ENCODE results near the gene CPSF4. TPM values are rescaled to one million over a fixed set of nuclear protein-coding genes. Genes with fewer than 3 reads are reported as not detected.

CPSF4 gene
- total RNA-seq, 1 donor from 2014 or later: 69.5 TPM

- DNase-seq (ENCODE audit: low spot score in 2 of 2, unreplicated experiment in 2 of 2): no peak
- peaks cover 21% of the 10 kb centered on the region for H3K36me3 Mint-ChIP-seq
- no peaks in the 10 kb centered on the region for H3K9me3 Mint-ChIP-seq
- H3K4me3 Mint-ChIP-seq: no peak overlapping the region
- peaks cover 14% of the 10 kb centered on the region for H3K4me1 Mint-ChIP-seq
- H3K27ac Mint-ChIP-seq: peak overlapping the region; percentile 30
- TF ChIP-seq CTCF (IDR thresholded peaks at IDR 0.05; ENCODE audit: unreplicated experiment): no peak
- H3K27me3 Mint-ChIP-seq (ENCODE audit: low read depth): no peaks in the 10 kb centered on the region
These were observed 41.3 kb upstream of the CPSF4 start for GRCh38 chr7:99397297-99397983.

GRCh38 chr7:99398891-99399445, 39.8 kb upstream of the CPSF4 start:
- TF ChIP-seq CTCF (IDR thresholded peaks at IDR 0.05; ENCODE audit: unreplicated experiment): no peak
- Mint-ChIP-seq H3K36me3 (peaks cover 31% of the 10 kb centered on the region), H3K27me3 (ENCODE audit: low read depth) (no peaks in the 10 kb centered on the region), H3K4me3 (no peak overlapping the region), H3K4me1 (peaks cover 1% of the 10 kb centered on the region), H3K27ac (no peak overlapping the region), H3K9me3 (no peaks in the 10 kb centered on the region)
- no peak for DNase-seq (ENCODE audit: low spot score in 2 of 2, unreplicated experiment in 2 of 2)

- no peak overlapping the region for H3K27ac Mint-ChIP-seq
- no peak for TF ChIP-seq CTCF (IDR thresholded peaks at IDR 0.05; ENCODE audit: unreplicated experiment)
- no peak overlapping the region for H3K4me3 Mint-ChIP-seq
- H3K27me3 Mint-ChIP-seq (ENCODE audit: low read depth): no peaks in the 10 kb centered on the region
- H3K36me3 Mint-ChIP-seq: peaks cover 35% of the 10 kb centered on the region
- no peaks in the 10 kb centered on the region for H3K4me1 Mint-ChIP-seq
- no peaks in the 10 kb centered on the region for H3K9me3 Mint-ChIP-seq
- DNase-seq (ENCODE audit: low spot score in 2 of 2, unreplicated experiment in 2 of 2): no peak
These were observed 39.1 kb upstream of the CPSF4 start for GRCh38 chr7:99399597-99399996.

- Mint-ChIP-seq H3K36me3 (peaks cover 29% of the 10 kb centered on the region), H3K4me1 (peaks cover 10% of the 10 kb centered on the region), H3K27me3 (ENCODE audit: low read depth) (no peaks in the 10 kb centered on the region), H3K4me3 (no peak overlapping the region), H3K9me3 (no peaks in the 10 kb centered on the region), H3K27ac (no peak overlapping the region)
- TF ChIP-seq CTCF (IDR thresholded peaks at IDR 0.05; ENCODE audit: unreplicated experiment): no peak
- no peak for DNase-seq (ENCODE audit: low spot score in 2 of 2, unreplicated experiment in 2 of 2)
These were observed 35.9 kb upstream of the CPSF4 start for GRCh38 chr7:99402854-99403253.

GRCh38 chr7:99403764-99404163, 35.0 kb upstream of the CPSF4 start:
- Mint-ChIP-seq H3K9me3 (no peaks in the 10 kb centered on the region), H3K4me1 (peaks cover 10% of the 10 kb centered on the region), H3K27ac (no peak overlapping the region), H3K4me3 (no peak overlapping the region), H3K36me3 (peaks cover 25% of the 10 kb centered on the region), H3K27me3 (ENCODE audit: low read depth) (no peaks in the 10 kb centered on the region)
- no peak for DNase-seq (ENCODE audit: low spot score in 2 of 2, unreplicated experiment in 2 of 2)
- no peak for TF ChIP-seq CTCF (IDR thresholded peaks at IDR 0.05; ENCODE audit: unreplicated experiment)
